Tibial artery (tissue), 4 donors: Measurements from ENCODE around the gene HAAO.

Experiments
- DNase-seq, 2 donors: peaks; one replicate each; pipeline ENCODE4 v3.0.0-alpha.2; 2019
- H3K27ac ChIP-seq, 2 donors: fragments of 200-600 bp; sonication (generic) in 1 of 2; 1 replicate in 1 of 2; 2 replicates in 1 of 2; pipeline ENCODE4 v1.5.1; 2018 to 2019; ENCODE audit warnings: mild to moderate bottlenecking in 1 of 2
- H3K27me3 ChIP-seq, 2 donors: fragments of 200-600 bp; sonication (generic) in 1 of 2; one replicate each; pipeline versions ENCODE4 v1.5.1 to v1.6.0; 2016 to 2019
- H3K36me3 ChIP-seq, 3 donors: fragments of 200-600 bp; sonication (generic) in 2 of 3; one replicate each; pipeline ENCODE4 v1.5.1; 2016 to 2019; ENCODE audit warnings: mild to moderate bottlenecking in 2 of 3
- H3K4me1 ChIP-seq, 4 donors: fragments of 200-600 bp; sonication (generic) in 2 of 4; 1 replicate in 3 of 4; 2 replicates in 1 of 4; pipeline ENCODE4 v1.5.1; 2016 to 2019
- H3K4me3 ChIP-seq, 2 donors: fragments of 200-600 bp; sonication (generic) in 1 of 2; 1 replicate in 1 of 2; 2 replicates in 1 of 2; pipeline ENCODE4 v1.5.1; 2018 to 2019; ENCODE audit warnings: mild to moderate bottlenecking in 2 of 2
- H3K9me3 ChIP-seq, 3 donors: fragments of 200-600 bp; sonication (generic) in 1 of 3; one replicate each; pipeline ENCODE4 v1.5.1; 2016 to 2019
- intact Hi-C: fragments of 100-400 bp; cut with DNase I; formaldehyde crosslinking; loops from one replicate; pipeline ENCODE4 v1.15.0; 2023; ENCODE audit warnings: low total_unique reads
- TF ChIP-seq, protein P1 (sequence below), 2 experiments: fragments of 200-600 bp in 1 of 2; fragments of 450-650 bp in 1 of 2; IDR thresholded peaks; one replicate each; pipeline ENCODE4 v1.5.1; 2017 to 2019; ENCODE audit warnings: antibody characterized with exemption in 2 of 2, mild to moderate bottlenecking in 1 of 2, moderate library complexity in 1 of 2

Gene HAAO

DNA sequence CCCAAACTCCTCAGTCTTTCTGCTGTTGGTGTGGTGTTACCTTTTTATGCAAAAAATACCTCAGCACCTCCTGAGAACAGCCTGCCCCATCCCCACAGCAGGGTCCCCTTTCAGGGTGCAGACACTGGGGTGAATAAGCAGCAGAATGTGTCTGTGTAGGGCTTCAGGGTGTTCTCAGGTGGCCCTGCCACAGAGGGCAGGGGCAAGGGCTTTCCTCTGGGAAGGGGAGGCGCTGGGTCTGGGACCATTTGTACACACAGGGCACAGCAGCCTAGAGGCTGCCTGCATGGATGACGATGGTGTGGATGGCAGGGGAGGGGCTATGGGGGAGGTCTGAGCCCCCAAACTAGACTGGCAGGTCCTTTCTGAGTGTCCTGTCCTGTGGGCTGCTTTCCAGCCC lies 2.6 kb downstream of the HAAO start:
- Histone ChIP-seq H3K9me3 (no peaks in the 10 kb centered on the region), H3K27me3 (no peaks in the 10 kb centered on the region), H3K27ac (no peak overlapping the region), H3K36me3 (peaks cover 0 to 3% (median 0%) of the 10 kb centered on the region in 3 donors), H3K4me1 (peaks cover 0 to 38% (median 17%) of the 10 kb centered on the region in 4 donors), H3K4me3 (no peak overlapping the region)
- intact Hi-C loops, result no loop called here
- TF ChIP-seq, protein P1, sequence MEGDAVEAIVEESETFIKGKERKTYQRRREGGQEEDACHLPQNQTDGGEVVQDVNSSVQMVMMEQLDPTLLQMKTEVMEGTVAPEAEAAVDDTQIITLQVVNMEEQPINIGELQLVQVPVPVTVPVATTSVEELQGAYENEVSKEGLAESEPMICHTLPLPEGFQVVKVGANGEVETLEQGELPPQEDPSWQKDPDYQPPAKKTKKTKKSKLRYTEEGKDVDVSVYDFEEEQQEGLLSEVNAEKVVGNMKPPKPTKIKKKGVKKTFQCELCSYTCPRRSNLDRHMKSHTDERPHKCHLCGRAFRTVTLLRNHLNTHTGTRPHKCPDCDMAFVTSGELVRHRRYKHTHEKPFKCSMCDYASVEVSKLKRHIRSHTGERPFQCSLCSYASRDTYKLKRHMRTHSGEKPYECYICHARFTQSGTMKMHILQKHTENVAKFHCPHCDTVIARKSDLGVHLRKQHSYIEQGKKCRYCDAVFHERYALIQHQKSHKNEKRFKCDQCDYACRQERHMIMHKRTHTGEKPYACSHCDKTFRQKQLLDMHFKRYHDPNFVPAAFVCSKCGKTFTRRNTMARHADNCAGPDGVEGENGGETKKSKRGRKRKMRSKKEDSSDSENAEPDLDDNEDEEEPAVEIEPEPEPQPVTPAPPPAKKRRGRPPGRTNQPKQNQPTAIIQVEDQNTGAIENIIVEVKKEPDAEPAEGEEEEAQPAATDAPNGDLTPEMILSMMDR (IDR thresholded peaks at IDR 0.05), result no peak
- DNase-seq, result no peak

DNA sequence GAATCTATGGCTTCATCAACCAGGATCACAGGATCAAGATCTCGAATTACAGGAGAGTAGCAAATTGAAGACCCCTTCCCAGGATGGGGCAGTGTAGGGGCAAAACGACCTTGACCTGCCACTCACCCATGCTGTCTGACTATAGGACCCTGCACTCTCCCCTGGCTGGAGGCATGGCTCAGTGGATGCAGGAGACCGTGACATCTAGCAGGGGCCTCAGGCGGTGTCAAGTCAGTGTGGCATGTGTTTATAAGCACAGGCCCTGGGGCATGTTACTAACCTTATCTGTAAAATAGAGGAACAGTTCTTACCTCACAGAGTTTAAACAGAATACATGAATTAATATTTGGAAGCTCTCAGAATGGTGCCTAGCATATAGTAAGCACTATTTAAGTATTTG lies 3.5 kb downstream of the HAAO start:
- H3K27me3 ChIP-seq, result no peaks in the 10 kb centered on the region
- no peaks in the 10 kb centered on the region for H3K9me3 ChIP-seq
- intact Hi-C loops, result no loop called here
- TF ChIP-seq, protein P1 (IDR thresholded peaks at IDR 0.05), result no peak
- peaks cover 0 to 7% (median 0%) of the 10 kb centered on the region in 3 donors for H3K36me3 ChIP-seq
- peaks cover 0 to 30% (median 15%) of the 10 kb centered on the region in 4 donors for H3K4me1 ChIP-seq
- H3K27ac ChIP-seq, result no peak overlapping the region
- DNase-seq, result no peak
- no peak overlapping the region for H3K4me3 ChIP-seq

DNA sequence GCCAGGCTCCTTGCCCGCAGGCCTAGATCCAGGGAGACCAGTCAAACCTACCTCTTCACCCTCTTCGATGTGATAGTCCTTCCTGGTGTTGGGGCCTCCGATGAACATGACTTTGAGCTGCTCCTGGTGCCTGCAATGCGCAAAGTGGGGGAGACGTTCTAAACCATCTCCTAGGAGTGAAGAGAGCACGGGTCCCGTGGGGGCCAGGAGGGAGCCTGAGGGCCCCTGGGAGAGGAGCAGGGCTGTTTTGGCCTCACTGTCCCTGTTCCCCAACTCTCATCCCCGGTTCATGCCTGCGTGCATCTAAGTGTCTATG lies 3.9 kb downstream of the HAAO start:
- peaks cover 0 to 11% (median 0%) of the 10 kb centered on the region in 3 donors for H3K36me3 ChIP-seq
- no peaks in the 10 kb centered on the region for H3K9me3 ChIP-seq
- no peak for DNase-seq
- intact Hi-C loops, result no loop called here
- TF ChIP-seq, protein P1 (IDR thresholded peaks at IDR 0.05), result no peak
- H3K4me3 ChIP-seq, result no peak overlapping the region
- peaks cover 0 to 25% (median 14%) of the 10 kb centered on the region in 4 donors for H3K4me1 ChIP-seq
- H3K27ac ChIP-seq, result no peak overlapping the region
- H3K27me3 ChIP-seq, result no peaks in the 10 kb centered on the region

DNA sequence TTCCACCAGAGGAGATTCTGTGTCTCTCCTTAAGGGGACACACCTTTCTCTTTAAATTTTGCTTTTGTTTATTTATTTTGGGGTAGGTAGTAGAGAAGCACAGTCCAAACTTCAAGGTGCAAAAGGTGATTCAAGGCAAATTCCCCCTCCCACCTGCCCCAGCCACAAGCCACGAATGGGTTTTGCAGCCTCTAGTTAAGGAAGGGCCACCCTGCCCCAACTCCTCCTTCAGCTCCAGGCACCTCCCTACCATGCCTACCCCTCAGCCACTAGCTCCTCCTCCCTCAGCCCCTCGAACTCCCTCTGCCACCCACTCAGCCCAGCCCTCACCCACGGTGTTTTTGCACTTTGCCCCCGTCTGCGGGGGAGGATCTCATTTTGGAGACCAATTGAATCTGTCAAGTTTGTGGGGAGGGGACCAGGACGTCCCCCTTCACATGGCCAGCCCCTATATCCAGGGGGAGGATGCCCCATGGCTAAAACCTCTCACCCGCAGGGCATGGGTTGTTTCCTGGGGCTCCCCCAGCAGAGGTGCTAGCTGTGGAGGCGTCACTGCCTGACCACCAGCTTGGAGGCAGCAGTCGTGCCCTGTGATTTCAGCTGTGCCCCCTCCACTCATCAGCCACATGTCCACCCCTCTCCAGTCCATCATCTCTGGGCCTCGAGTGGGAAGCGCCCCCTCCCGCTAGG lies 4.5 kb downstream of the HAAO start:
- Histone ChIP-seq H3K27me3 (no peaks in the 10 kb centered on the region), H3K36me3 (peaks cover 0 to 16% (median 0%) of the 10 kb centered on the region in 3 donors), H3K4me1 (peaks cover 0 to 21% (median 12%) of the 10 kb centered on the region in 4 donors), H3K4me3 (no peak overlapping the region), H3K27ac (no peak overlapping the region), H3K9me3 (no peaks in the 10 kb centered on the region)
- intact Hi-C loops, result no loop called here
- no peak for DNase-seq
- TF ChIP-seq, protein P1 (IDR thresholded peaks at IDR 0.05), result no peak

DNA sequence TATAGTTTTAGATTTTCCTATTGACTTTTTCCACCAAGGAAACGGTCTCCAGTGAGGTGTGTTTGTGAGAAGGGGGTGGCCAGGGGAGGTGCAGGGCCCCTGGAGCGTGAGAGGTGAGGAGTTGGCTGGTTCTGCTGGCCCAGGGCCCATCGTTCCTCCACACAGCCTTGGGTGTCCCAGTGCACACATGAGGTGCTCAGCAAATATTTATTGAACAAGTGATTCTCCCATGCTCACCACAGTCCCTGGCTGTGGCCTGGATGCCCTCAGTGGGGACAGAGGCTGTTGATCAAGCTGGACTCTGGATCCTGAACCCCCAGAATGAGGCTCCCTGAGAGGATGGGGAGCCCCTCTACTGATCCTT lies 5.0 kb downstream of the HAAO start:
- Histone ChIP-seq H3K4me1 (peaks cover 0 to 21% (median 12%) of the 10 kb centered on the region in 4 donors), H3K9me3 (no peaks in the 10 kb centered on the region), H3K27me3 (no peaks in the 10 kb centered on the region), H3K27ac (no peak overlapping the region), H3K4me3 (no peak overlapping the region), H3K36me3 (peaks cover 0 to 20% (median 4%) of the 10 kb centered on the region in 3 donors)
- TF ChIP-seq, protein P1 (IDR thresholded peaks at IDR 0.05), result no peak
- no peak for DNase-seq
- intact Hi-C loops, result no loop called here
